Activated CD4-positive, alpha-beta memory T cell treated with anti-CD3 and anti-CD28 coated beads for 36 hours (primary cell): ENCODE data around the gene ACOT12. TPM values are rescaled to one million over a fixed set of nuclear protein-coding genes. Genes with fewer than 3 reads are reported as not detected.
"Not testable (repeated sequence)": the region's sequence is repeated elsewhere in the genome, so short reads cannot be mapped to it uniquely, and the experiment has no call there.

ENCODE experiments used
- CTCF ChIA-PET: fragments of 350-600 bp; sonication (Branson Sonifier 250); formaldehyde crosslinking; loops from one replicate; lab custom pipeline; 2021; ENCODE audit warnings: antibody characterized with exemption, inconsistent platforms; lab: Charles Lee
- POLR2A ChIA-PET: fragments of 350-600 bp; sonication (Branson Sonifier 250); formaldehyde crosslinking; loops from one replicate; lab custom pipeline; 2021; ENCODE audit warnings: antibody characterized with exemption; lab: Charles Lee
- DNase-seq: peaks from one replicate; pipeline ENCODE4 v3.0.0-alpha.2; 2020
- H3K27ac Mint-ChIP-seq: one replicate; pipeline ENCODE4 v1.8.0; 2021; ENCODE audit warnings: mixed read lengths
- H3K27me3 Mint-ChIP-seq: one replicate; pipeline ENCODE4 v1.8.0; 2021; ENCODE audit warnings: mixed read lengths
- H3K36me3 Mint-ChIP-seq: one replicate; pipeline ENCODE4 v1.8.0; 2021; ENCODE audit warnings: mixed read lengths
- H3K4me1 Mint-ChIP-seq: one replicate; pipeline ENCODE4 v1.8.0; 2021; ENCODE audit warnings: low read depth, mixed read lengths
- H3K4me3 Mint-ChIP-seq: one replicate; pipeline ENCODE4 v1.8.0; 2021; ENCODE audit warnings: mild to moderate bottlenecking, mixed read lengths
- H3K9me3 Mint-ChIP-seq: one replicate; pipeline ENCODE4 v1.8.0; 2021; ENCODE audit warnings: mixed read lengths
- intact Hi-C: fragments of 100-400 bp; cut with micrococcal nuclease; formaldehyde crosslinking; loops from one replicate; pipeline ENCODE4 v1.15.1; 2023
- total RNA-seq, 2 experiments: library from RNA; stranded (reverse); gene quantifications; one replicate each; pipeline ENCODE4 v1.2.3, GENCODE V29; 2021

The ACOT12 gene
- total RNA-seq, 2 experiments from 2014 or later: not detected

DNA sequence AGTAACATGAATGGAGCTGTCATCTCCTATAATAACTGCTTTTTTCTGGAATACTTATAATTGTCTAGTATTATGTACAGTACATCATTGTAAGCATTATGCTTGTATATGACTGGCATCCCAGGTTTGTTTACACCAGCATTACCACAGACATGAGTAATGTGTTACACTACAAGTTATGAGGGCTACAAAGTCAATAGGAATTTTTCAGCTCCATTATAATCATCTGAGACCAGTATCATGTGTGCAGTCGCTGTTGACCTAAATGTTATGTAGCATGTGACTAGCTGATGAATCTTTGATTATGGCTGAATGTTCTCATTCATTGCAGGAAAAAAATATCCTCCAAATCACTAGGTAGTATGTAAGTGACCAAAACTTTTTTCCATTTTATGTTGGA lies 90.4 kb downstream of the ACOT12 start:
- ChIA-PET POLR2A (no interaction called here), CTCF (interaction anchor here (0.8 to 1.9 kb wide), 3 partner anchors 16 to 862 kb away, joined by 3 to 10 read pairs (median 4); no protein-coding TSS in a partner anchor)
- DNase-seq: no peak
- H3K4me3 Mint-ChIP-seq: peak overlapping the region; percentile 12
- peaks cover 12% of the 10 kb centered on the region for H3K36me3 Mint-ChIP-seq
- no peaks in the 10 kb centered on the region for H3K27me3 Mint-ChIP-seq
- no peak overlapping the region for H3K27ac Mint-ChIP-seq
- H3K9me3 Mint-ChIP-seq: no peaks in the 10 kb centered on the region
- intact Hi-C loops: loop anchor here (5.0 to 10.0 kb wide), 4 partner anchors 341 to 899 kb away; partner anchors contain the start of genes RASGRF2 and ZFYVE16
- H3K4me1 Mint-ChIP-seq: peaks cover 46% of the 10 kb centered on the region

DNA sequence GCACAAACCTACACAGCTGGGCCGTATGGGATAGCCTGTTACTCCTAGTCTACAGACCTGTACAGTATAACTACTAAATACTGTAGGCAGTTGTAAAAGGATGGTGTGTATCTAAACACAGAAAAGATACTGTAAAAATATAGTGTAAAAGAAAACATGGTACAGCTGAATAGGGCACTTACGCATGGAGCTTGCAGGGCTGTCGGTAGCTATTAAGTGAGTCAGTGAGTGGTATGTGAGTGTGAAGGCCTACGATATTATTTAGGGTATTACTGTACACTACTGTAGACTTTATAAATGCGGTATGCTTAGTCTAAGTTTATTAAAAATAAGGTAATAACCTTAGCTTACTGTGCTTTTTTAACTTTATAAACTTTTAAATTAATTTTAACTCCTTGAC lies 91.3 kb downstream of the ACOT12 start:
- DNase-seq: no peak
- peaks cover 55% of the 10 kb centered on the region for H3K4me1 Mint-ChIP-seq
- intact Hi-C loops: loop anchor here (5.0 to 10.0 kb wide), 4 partner anchors 340 to 898 kb away; partner anchors contain the start of genes RASGRF2 and ZFYVE16
- peak overlapping the region; percentile 92 for H3K4me3 Mint-ChIP-seq
- H3K36me3 Mint-ChIP-seq: peaks cover 12% of the 10 kb centered on the region
- CTCF ChIA-PET: interaction anchor here (0.6 to 1.9 kb wide), 5 partner anchors 11 to 982 kb away, joined by 3 to 10 read pairs (median 4); no protein-coding TSS in a partner anchor
- H3K27me3 Mint-ChIP-seq: no peaks in the 10 kb centered on the region
- peak overlapping the region; percentile 92 for H3K27ac Mint-ChIP-seq
- POLR2A ChIA-PET: interaction anchor here (1.1 kb wide), 1 partner anchor 19 kb away, joined by 6 read pairs; no protein-coding TSS in a partner anchor
- no peaks in the 10 kb centered on the region for H3K9me3 Mint-ChIP-seq

DNA sequence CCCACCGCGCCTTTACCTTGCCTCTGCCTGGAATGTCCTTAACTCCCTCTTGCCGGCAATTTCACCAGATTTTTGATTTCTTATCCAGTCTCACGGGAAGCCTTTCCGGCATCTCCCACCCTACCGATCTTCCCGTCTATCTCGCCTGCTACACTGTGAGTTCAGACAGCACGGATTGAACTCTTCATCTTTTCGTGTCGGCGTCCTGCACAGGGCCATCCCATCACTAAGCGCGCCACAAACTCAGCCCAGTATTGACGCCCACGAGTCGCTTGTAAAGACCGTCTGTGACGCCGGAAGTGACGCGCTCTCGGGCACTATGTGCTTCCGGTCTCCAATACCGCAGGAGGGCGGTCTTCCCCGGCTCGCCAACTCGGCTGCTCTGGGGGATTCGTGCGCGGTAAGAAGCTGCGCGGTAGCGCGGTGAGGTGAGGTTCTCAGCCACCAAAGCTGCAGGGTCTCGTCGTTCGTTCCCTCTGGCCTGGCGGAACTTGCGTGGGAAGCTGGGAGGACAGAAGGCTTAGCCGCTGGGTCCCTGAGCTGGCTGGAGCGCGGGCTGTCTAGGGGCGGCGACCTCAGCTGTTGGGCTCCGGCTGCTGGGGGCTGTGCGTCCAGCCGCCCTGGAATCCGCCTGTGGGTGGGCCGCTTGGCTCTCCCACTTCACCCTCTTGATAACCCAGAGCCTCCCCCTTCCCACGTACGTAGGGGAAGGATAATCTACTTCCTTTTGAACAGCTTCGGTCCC lies 92.5 kb downstream of the ACOT12 start, which contains the start of gene ZCCHC9:
ZCCHC9 (plus strand) TSS at position 317 of the 745 bp plus-strand sequence. CDS start 3,171 bp downstream, outside the sequence.
- ChIA-PET CTCF (interaction anchor here (0.6 to 1.9 kb wide), 9 partner anchors 9 to 107 kb away, joined by 3 to 10 read pairs (median 3); no protein-coding TSS in a partner anchor), POLR2A (interaction anchor here (0.5 to 1.8 kb wide), 3 partner anchors 14 to 1774 kb away, joined by 3 to 9 read pairs (median 4); partner anchors contain the start of genes DHFR and MSH3)
- H3K27me3 Mint-ChIP-seq: no peaks in the 10 kb centered on the region
- H3K36me3 Mint-ChIP-seq: peaks cover 12% of the 10 kb centered on the region
- intact Hi-C loops: loop anchor here (1.0 to 10.0 kb wide), 9 partner anchors 119 to 977 kb away; partner anchors contain the start of genes DHFR, MSH3, RASGRF2 and RPS23
- peak; percentile 96 for DNase-seq
- peaks cover 61% of the 10 kb centered on the region for H3K4me1 Mint-ChIP-seq
- H3K4me3 Mint-ChIP-seq: peak within 1 kb of the TSS; percentile 92
- no peaks in the 10 kb centered on the region for H3K9me3 Mint-ChIP-seq
- peak within 1 kb of the TSS; percentile 92 for H3K27ac Mint-ChIP-seq

DNA sequence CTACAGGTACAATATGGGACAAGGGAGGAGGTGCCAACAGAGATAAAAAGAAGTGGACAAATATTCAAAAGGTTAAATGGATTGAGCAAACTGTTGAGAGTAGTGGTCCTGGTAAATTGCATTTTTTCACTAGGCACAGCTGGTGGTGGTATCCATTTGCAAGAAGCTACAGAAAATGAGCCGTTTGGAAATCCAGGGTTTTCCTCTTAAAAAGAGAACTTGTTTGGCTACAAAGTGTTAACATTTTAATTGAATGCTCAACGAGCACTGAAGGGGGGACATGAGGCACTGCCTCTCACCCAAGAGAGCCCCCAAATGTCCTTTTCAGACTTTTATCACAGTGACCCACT lies 93.0 kb downstream of the ACOT12 start:
- DNase-seq: no peak
- Mint-ChIP-seq H3K36me3 (peaks cover 12% of the 10 kb centered on the region), H3K27me3 (no peaks in the 10 kb centered on the region), H3K4me1 (peaks cover 61% of the 10 kb centered on the region), H3K4me3 (peak overlapping the region; percentile 92), H3K9me3 (no peaks in the 10 kb centered on the region), H3K27ac (peak overlapping the region; percentile 92)
- intact Hi-C loops: loop anchor here (1.0 to 10.0 kb wide), 9 partner anchors 119 to 978 kb away; partner anchors contain the start of genes DHFR, MSH3, RASGRF2 and RPS23
- CTCF ChIA-PET: interaction anchor here (0.6 to 1.5 kb wide), 4 partner anchors 9 to 86 kb away, joined by 3 to 5 read pairs (median 4); no protein-coding TSS in a partner anchor
- POLR2A ChIA-PET: interaction anchor here (1.8 kb wide), 1 partner anchor 13 kb away, joined by 9 read pairs; no protein-coding TSS in a partner anchor

DNA sequence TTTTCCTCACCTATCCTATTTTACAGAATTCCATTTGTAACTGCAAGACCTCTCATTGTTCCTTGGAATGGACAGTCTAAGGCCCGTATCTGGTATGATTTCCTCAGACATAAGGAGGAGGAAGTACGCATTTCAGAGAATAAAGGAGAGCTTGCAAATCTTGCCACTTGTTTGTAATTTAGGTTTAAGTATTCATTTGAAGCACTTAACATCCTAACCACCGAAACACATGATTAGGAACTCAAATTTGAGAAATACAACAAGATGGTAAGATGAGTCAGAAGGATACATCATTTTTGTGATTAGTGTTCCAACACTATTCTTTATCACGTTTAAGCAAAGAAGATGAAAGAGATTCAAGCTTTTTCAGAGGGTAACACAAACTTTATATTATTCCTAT lies 96.4 kb downstream of the ACOT12 start:
- Mint-ChIP-seq H3K27me3 (no peaks in the 10 kb centered on the region), H3K9me3 (peaks cover 13% of the 10 kb centered on the region), H3K36me3 (peaks cover 18% of the 10 kb centered on the region), H3K4me1 (peaks cover 45% of the 10 kb centered on the region), H3K4me3 (no peak overlapping the region), H3K27ac (no peak overlapping the region)
- no peak for DNase-seq
- ChIA-PET CTCF (interaction anchor here (0.6 to 1.9 kb wide), 2 partner anchors 11 to 542 kb away, joined by 3 to 13 read pairs; no protein-coding TSS in a partner anchor), POLR2A (interaction anchor here (1.0 kb wide), 1 partner anchor 10 kb away, joined by 4 read pairs; no protein-coding TSS in a partner anchor)
- intact Hi-C loops: loop anchor here (5.0 kb wide), 1 partner anchor 555 kb away; no protein-coding TSS in a partner anchor

DNA sequence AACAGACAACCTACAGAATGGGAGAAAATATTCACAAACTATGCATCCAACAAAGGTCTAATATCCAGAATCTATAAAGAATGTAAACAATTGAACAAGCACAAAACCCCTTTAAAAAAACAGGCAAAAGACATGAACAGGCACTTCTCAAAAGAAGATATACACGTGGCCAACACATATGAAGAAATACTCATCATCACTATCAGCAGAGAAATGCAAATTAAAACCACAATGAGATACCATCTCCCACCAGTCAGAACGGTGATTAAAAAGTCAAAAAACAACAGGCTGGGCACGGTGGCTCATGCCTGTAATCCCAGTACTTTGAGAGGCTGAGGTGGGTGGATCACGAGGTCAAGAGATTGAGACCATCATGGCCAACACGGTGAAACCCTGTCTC lies 99.9 kb downstream of the ACOT12 start:
- intact Hi-C loops: loop anchor here (2.0 kb wide), 1 partner anchor 85 kb away; no protein-coding TSS in a partner anchor
- H3K27me3 Mint-ChIP-seq, CTCF ChIA-PET, H3K4me3 Mint-ChIP-seq, POLR2A ChIA-PET, H3K27ac Mint-ChIP-seq: not testable (repeated sequence)
- peak; percentile 34 for DNase-seq
- Mint-ChIP-seq H3K9me3 (peaks cover 29% of the 10 kb centered on the region), H3K36me3 (peaks cover 34% of the 10 kb centered on the region), H3K4me1 (peaks cover 53% of the 10 kb centered on the region)

DNA sequence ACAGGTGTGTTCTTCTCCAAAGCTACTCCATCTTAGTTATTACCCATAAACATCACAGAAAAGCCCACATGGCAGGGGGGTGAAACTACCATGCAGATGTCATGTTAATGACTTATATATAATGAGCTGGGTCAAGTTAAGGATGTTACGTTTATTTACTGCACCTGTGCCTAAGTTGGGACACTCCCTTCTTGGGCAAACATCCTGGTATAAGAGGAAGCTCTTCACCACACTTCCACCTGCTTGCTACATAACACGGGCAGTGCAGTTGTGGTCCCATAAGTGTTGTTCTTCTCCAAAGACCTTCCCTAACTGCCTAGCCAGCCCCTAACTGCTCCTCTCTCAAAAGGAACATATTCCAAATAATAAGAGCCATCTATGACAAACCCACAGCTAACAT lies 101.8 kb downstream of the ACOT12 start:
- Mint-ChIP-seq H3K27me3 (no peaks in the 10 kb centered on the region), H3K36me3 (peaks cover 34% of the 10 kb centered on the region), H3K4me3 (no peak overlapping the region), H3K4me1 (peaks cover 46% of the 10 kb centered on the region), H3K27ac (no peak overlapping the region), H3K9me3 (peaks cover 29% of the 10 kb centered on the region)
- ChIA-PET CTCF (interaction anchor here (1.2 kb wide), 1 partner anchor 10 kb away, joined by 3 read pairs; no protein-coding TSS in a partner anchor), POLR2A (no interaction called here)
- no peak for DNase-seq
- intact Hi-C loops: no loop called here

DNA sequence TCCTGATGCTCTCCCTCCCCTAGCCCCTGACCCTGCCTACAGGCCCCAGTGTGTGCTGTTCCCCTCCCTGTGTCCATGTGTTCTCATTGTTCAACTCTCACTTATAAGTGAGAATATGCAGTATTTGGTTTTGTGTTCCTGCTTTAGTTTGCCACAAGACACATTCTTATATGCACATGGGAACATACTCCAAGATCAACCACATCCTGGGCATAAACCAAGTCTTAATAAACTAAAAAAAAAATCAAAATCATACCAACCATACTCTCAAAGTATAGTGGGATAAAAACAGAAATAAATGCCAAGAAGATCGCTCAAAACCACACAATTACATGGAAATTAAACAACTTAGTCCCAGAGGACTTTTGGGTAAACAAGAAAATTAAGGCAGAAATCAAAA lies 103.8 kb downstream of the ACOT12 start:
- DNase-seq: no peak
- peaks cover 34% of the 10 kb centered on the region for H3K36me3 Mint-ChIP-seq
- ChIA-PET CTCF (interaction anchor here (0.6 to 1.0 kb wide), 2 partner anchors 283 to 935 kb away, joined by 3 read pairs; no protein-coding TSS in a partner anchor), POLR2A (no interaction called here)
- H3K27me3 Mint-ChIP-seq: no peaks in the 10 kb centered on the region
- H3K4me1 Mint-ChIP-seq: peaks cover 57% of the 10 kb centered on the region
- no peak overlapping the region for H3K4me3 Mint-ChIP-seq
- intact Hi-C loops: no loop called here
- peaks cover 29% of the 10 kb centered on the region for H3K9me3 Mint-ChIP-seq
- no peak overlapping the region for H3K27ac Mint-ChIP-seq

DNA sequence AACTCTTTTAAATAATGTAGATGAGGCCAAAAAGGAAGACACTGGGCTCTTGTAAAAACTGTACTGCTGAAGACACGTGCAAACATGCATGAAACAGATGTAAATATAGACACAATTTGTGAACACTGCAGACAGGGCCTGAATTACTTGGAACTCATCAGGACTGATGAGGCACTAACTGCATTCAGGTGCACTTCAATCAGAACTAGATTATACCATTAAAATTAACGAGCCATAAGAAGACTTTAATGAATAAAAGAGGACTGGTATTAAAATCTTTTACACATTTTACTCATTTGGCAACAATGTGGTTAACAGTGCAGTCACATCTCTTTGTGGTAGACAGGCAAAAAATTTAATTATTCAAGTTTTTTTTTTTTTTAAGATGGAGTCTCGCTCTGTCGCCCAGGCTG lies 105.9 kb downstream of the ACOT12 start:
- no peak for DNase-seq
- Mint-ChIP-seq H3K4me3 (no peak overlapping the region), H3K27ac (no peak overlapping the region), H3K36me3 (peaks cover 24% of the 10 kb centered on the region), H3K4me1 (peaks cover 54% of the 10 kb centered on the region), H3K27me3 (no peaks in the 10 kb centered on the region), H3K9me3 (peaks cover 17% of the 10 kb centered on the region)
- ChIA-PET POLR2A (interaction anchor here (1.0 to 1.1 kb wide), 2 partner anchors 10 to 13 kb away, joined by 4 to 9 read pairs; partner anchors contain the start of gene ZCCHC9), CTCF (interaction anchor here (0.7 to 3.0 kb wide), 4 partner anchors 10 to 20 kb away, joined by 3 to 13 read pairs (median 10); no protein-coding TSS in a partner anchor)
- intact Hi-C loops: loop anchor here (5.0 kb wide), 1 partner anchor 421 kb away; no protein-coding TSS in a partner anchor

DNA sequence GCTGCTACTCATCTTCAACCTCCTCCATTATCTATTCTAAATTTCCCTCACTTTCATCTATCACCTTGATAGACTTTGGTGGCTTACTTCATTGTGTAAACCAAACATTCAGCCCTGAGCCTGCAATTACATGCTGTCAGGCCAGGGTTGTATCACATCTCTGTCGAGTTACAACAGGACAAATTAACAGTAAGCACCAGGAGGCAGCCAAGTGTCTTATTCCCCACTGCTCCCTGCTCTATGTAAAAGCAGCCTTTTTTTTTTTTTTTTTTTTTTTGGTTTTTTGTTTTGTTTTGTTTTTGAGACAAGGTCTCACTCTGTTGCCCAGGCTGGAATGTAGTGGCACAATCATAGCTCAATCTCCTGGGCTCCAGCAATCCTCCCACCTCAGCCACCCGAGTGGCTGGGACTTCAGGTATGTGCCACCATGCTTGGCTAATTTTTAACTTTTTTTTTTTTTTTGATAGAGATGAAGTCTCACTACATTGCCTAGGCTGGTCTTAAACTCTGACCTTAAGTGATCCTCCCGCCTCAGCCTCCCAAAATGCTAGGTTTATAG lies 107.8 kb downstream of the ACOT12 start:
- H3K27ac Mint-ChIP-seq: no peak overlapping the region
- DNase-seq: no peak
- peaks cover 5% of the 10 kb centered on the region for H3K9me3 Mint-ChIP-seq
- intact Hi-C loops: loop anchor here (2.0 to 5.0 kb wide), 2 partner anchors 279 to 419 kb away; no protein-coding TSS in a partner anchor
- ChIA-PET CTCF (interaction anchor here (0.6 to 3.0 kb wide), 6 partner anchors 12 to 746 kb away, joined by 3 to 13 read pairs (median 4); partner anchors contain the start of gene ZCCHC9), POLR2A (no interaction called here)
- H3K4me3 Mint-ChIP-seq: no peak overlapping the region
- no peaks in the 10 kb centered on the region for H3K27me3 Mint-ChIP-seq
- H3K4me1 Mint-ChIP-seq: peaks cover 44% of the 10 kb centered on the region
- peaks cover 13% of the 10 kb centered on the region for H3K36me3 Mint-ChIP-seq

DNA sequence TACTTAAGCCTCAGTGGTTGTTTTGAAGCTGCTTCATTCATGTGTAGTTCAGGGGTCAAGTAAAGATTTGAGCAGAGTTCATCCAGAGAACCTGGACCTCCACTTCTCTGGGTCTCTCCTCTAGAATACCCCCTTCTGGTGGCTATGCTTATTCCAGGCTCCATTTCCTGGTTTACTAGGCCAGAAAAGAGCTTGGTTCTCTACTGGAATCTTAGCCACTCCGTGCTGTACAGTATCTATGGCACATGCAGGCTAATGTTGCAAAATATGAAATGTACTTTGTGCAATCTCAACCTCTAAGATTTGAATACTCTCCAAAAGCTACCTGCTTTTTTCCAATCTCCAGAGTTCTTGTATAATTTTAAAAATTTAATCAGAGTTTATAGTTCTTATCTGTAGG lies 110.0 kb downstream of the ACOT12 start:
- Mint-ChIP-seq H3K4me1 (peaks cover 32% of the 10 kb centered on the region), H3K4me3 (no peak overlapping the region), H3K9me3 (peaks cover 4% of the 10 kb centered on the region), H3K27ac (no peak overlapping the region), H3K36me3 (peaks cover 10% of the 10 kb centered on the region), H3K27me3 (no peaks in the 10 kb centered on the region)
- intact Hi-C loops: no loop called here
- ChIA-PET CTCF (interaction anchor here (1.1 to 1.9 kb wide), 3 partner anchors 15 to 18 kb away, joined by 3 to 10 read pairs (median 5); partner anchors contain the start of gene ZCCHC9), POLR2A (interaction anchor here (1.0 kb wide), 1 partner anchor 19 kb away, joined by 6 read pairs; no protein-coding TSS in a partner anchor)
- no peak for DNase-seq
